HEK293 (cell line): ENCODE results near the gene SLC4A1AP.

Experiments used
- GLIS1 ChIP-seq: fragments of 450-650 bp; formaldehyde crosslinking; IDR thresholded peaks from 2 replicates; pipeline ENCODE4 v1.5.1; 2016; ENCODE audit warnings: missing biosample characterization, missing genetic modification characterization
- IKZF3 ChIP-seq: fragments of 450-650 bp; IDR thresholded peaks from 2 replicates; pipeline ENCODE4 v1.5.0; 2018; ENCODE audit warnings: missing biosample characterization, mild to moderate bottlenecking, missing genetic modification characterization, moderate library complexity
- KLF7 ChIP-seq: fragments of 450-650 bp; formaldehyde crosslinking; IDR thresholded peaks from 2 replicates; pipeline ENCODE4 v1.5.1; 2016; ENCODE audit warnings: missing biosample characterization, missing genetic modification characterization, borderline replicate concordance
- KLF8 ChIP-seq: fragments of 450-650 bp; formaldehyde crosslinking; IDR thresholded peaks from 2 replicates; pipeline ENCODE4 v1.5.1; 2016; ENCODE audit warnings: missing biosample characterization, missing genetic modification characterization
- REPIN1 ChIP-seq: fragments of 450-650 bp; formaldehyde crosslinking; IDR thresholded peaks from 2 replicates; pipeline ENCODE4 v1.5.1; 2017; ENCODE audit warnings: missing biosample characterization, missing genetic modification characterization, low read depth
- WT1 ChIP-seq: fragments of 450-650 bp; formaldehyde crosslinking; IDR thresholded peaks from 2 replicates; pipeline ENCODE4 v1.5.1; 2016; ENCODE audit warnings: missing biosample characterization, missing genetic modification characterization
- YY2 ChIP-seq: fragments of 450-650 bp; formaldehyde crosslinking; IDR thresholded peaks from 2 replicates; pipeline ENCODE4 v1.5.1; 2016; ENCODE audit warnings: missing biosample characterization, missing genetic modification characterization
- ZNF155 ChIP-seq: fragments of 450-650 bp; formaldehyde crosslinking; IDR thresholded peaks from 2 replicates; pipeline ENCODE4 v1.5.1; 2016; ENCODE audit warnings: missing biosample characterization, missing genetic modification characterization
- ZNF211 ChIP-seq: fragments of 450-650 bp; formaldehyde crosslinking; IDR thresholded peaks from 2 replicates; pipeline ENCODE4 v1.5.1; 2016; ENCODE audit warnings: low read depth, missing biosample characterization, missing genetic modification characterization
- ZNF302 ChIP-seq: fragments of 450-650 bp; formaldehyde crosslinking; IDR thresholded peaks from 2 replicates; pipeline ENCODE4 v1.5.1; 2016; ENCODE audit warnings: missing biosample characterization, missing genetic modification characterization, low read depth
- ZNF341 ChIP-seq: fragments of 450-650 bp; formaldehyde crosslinking; IDR thresholded peaks from 2 replicates; pipeline ENCODE4; 2016; ENCODE audit warnings: low read depth, missing biosample characterization, missing genetic modification characterization
- ZNF366 ChIP-seq: fragments of 450-650 bp; formaldehyde crosslinking; conservative IDR thresholded peaks from 2 replicates; pipeline ENCODE4 v1.5.1; 2016; ENCODE audit warnings: missing biosample characterization, missing genetic modification characterization
- ZNF48 ChIP-seq: fragments of 450-650 bp; formaldehyde crosslinking; IDR thresholded peaks from 2 replicates; pipeline ENCODE4 v1.5.1; 2016; ENCODE audit warnings: missing biosample characterization, missing genetic modification characterization
- ZNF843 ChIP-seq: fragments of 450-650 bp; formaldehyde crosslinking; IDR thresholded peaks from 2 replicates; pipeline ENCODE4 v1.5.1; 2016; ENCODE audit warnings: missing biosample characterization, missing genetic modification characterization
- TF ChIP-seq, protein P1 (sequence below): IDR thresholded peaks from 2 replicates; pipeline ENCODE4 v1.6.1; 2011; ENCODE audit warnings: mild to moderate bottlenecking, low read depth, low read length, borderline replicate concordance
- TF ChIP-seq, protein P2 (sequence below): fragments of 450-650 bp; formaldehyde crosslinking; IDR thresholded peaks from 2 replicates; pipeline ENCODE4 v1.5.1; 2016; ENCODE audit warnings: missing biosample characterization, missing genetic modification characterization
- TF ChIP-seq, protein P3 (sequence below): fragments of 450-650 bp; IDR thresholded peaks from 2 replicates; pipeline ENCODE4 v1.5.1; 2018; ENCODE audit warnings: missing biosample characterization, missing genetic modification characterization
- TF ChIP-seq, protein P4 (sequence below): fragments of 450-650 bp; formaldehyde crosslinking; IDR thresholded peaks from 2 replicates; pipeline ENCODE4 v1.5.1; 2016; ENCODE audit warnings: missing biosample characterization, missing genetic modification characterization, low read depth
- TF ChIP-seq, protein P5 (sequence below): fragments of 450-650 bp; formaldehyde crosslinking; IDR thresholded peaks from 2 replicates; pipeline ENCODE4 v1.5.1; 2016; ENCODE audit warnings: missing biosample characterization, missing genetic modification characterization
- TF ChIP-seq, protein P6 (sequence below): fragments of 450-650 bp; formaldehyde crosslinking; IDR thresholded peaks from 2 replicates; pipeline ENCODE4 v1.5.1; 2016; ENCODE audit warnings: missing biosample characterization, missing genetic modification characterization
- TF ChIP-seq, protein P7 (sequence below): fragments of 450-650 bp; formaldehyde crosslinking; IDR thresholded peaks from 2 replicates; pipeline ENCODE4 v1.5.1; 2016; ENCODE audit warnings: missing biosample characterization, missing genetic modification characterization

SLC4A1AP gene

DNA sequence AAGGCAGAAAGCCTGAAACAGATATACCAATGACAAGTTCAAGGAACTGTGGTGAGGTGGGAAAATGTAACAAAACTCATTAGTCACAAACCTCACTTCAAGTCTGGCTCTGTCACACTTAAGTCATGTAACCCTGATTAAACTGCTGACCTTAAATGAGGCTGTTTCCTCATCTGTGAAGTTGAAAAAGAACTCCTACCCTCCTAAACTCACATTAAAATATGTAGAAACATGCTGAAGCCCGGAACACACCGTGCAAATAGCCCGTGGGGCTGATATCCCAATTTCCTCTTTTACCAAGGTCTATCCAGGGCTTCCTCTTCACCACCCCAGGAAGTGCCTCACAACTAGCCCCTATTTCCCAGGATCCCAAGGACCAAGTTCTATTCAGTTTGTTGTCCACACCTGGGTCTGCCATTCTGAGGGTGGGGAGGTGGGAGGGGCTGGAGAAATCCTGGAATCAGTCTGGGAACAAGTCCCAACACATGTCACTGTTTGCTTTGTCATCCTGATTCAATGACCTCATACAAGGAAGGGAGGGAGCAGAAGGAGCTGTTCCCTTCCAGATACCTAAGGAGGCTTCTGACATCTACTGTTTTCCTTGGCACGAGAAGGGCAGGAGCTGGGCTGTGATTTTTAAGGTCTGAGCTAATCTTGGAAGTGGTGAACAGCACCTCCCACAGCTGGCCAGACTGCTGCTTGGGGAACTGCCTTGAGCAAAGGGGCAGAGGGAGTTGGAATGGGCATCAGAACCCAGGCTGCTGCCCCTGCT is 42.3 kb downstream of the SLC4A1AP start (continued):
- TF ChIP-seq, protein P1, sequence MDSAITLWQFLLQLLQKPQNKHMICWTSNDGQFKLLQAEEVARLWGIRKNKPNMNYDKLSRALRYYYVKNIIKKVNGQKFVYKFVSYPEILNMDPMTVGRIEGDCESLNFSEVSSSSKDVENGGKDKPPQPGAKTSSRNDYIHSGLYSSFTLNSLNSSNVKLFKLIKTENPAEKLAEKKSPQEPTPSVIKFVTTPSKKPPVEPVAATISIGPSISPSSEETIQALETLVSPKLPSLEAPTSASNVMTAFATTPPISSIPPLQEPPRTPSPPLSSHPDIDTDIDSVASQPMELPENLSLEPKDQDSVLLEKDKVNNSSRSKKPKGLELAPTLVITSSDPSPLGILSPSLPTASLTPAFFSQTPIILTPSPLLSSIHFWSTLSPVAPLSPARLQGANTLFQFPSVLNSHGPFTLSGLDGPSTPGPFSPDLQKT: no peak
- TF ChIP-seq ZNF48 (tag by site-specific recombination): no peak
- no peak for TF ChIP-seq ZNF302 (tag by site-specific recombination)
- no peak for TF ChIP-seq REPIN1 (tag by site-specific recombination)
- TF ChIP-seq, protein P2, sequence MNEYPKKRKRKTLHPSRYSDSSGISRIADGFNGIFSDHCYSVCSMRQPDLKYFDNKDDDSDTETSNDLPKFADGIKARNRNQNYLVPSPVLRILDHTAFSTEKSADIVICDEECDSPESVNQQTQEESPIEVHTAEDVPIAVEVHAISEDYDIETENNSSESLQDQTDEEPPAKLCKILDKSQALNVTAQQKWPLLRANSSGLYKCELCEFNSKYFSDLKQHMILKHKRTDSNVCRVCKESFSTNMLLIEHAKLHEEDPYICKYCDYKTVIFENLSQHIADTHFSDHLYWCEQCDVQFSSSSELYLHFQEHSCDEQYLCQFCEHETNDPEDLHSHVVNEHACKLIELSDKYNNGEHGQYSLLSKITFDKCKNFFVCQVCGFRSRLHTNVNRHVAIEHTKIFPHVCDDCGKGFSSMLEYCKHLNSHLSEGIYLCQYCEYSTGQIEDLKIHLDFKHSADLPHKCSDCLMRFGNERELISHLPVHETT: peak; percentile 67; the same call in 1 of the 2 replicates
- TF ChIP-seq IKZF3 (tag by site-specific recombination): peak; percentile 77
- TF ChIP-seq ZNF211 (tag by site-specific recombination): no peak
- 0 out of 2 replicates have a peak, but pooled peaks have one; percentile 21 for TF ChIP-seq KLF7
- TF ChIP-seq, protein P3, sequence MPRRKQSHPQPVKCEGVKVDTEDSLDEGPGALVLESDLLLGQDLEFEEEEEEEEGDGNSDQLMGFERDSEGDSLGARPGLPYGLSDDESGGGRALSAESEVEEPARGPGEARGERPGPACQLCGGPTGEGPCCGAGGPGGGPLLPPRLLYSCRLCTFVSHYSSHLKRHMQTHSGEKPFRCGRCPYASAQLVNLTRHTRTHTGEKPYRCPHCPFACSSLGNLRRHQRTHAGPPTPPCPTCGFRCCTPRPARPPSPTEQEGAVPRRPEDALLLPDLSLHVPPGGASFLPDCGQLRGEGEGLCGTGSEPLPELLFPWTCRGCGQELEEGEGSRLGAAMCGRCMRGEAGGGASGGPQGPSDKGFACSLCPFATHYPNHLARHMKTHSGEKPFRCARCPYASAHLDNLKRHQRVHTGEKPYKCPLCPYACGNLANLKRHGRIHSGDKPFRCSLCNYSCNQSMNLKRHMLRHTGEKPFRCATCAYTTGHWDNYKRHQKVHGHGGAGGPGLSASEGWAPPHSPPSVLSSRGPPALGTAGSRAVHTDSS (tag by site-specific recombination): no peak
- no peak for TF ChIP-seq ZNF155 (tag by site-specific recombination)
- TF ChIP-seq KLF8 (tag by site-specific recombination): peak; percentile 67; the same call in 1 of the 2 replicates
- TF ChIP-seq, protein P4, sequence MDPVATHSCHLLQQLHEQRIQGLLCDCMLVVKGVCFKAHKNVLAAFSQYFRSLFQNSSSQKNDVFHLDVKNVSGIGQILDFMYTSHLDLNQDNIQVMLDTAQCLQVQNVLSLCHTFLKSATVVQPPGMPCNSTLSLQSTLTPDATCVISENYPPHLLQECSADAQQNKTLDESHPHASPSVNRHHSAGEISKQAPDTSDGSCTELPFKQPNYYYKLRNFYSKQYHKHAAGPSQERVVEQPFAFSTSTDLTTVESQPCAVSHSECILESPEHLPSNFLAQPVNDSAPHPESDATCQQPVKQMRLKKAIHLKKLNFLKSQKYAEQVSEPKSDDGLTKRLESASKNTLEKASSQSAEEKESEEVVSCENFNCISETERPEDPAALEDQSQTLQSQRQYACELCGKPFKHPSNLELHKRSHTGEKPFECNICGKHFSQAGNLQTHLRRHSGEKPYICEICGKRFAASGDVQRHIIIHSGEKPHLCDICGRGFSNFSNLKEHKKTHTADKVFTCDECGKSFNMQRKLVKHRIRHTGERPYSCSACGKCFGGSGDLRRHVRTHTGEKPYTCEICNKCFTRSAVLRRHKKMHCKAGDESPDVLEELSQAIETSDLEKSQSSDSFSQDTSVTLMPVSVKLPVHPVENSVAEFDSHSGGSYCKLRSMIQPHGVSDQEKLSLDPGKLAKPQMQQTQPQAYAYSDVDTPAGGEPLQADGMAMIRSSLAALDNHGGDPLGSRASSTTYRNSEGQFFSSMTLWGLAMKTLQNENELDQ: no peak
- TF ChIP-seq, protein P5, sequence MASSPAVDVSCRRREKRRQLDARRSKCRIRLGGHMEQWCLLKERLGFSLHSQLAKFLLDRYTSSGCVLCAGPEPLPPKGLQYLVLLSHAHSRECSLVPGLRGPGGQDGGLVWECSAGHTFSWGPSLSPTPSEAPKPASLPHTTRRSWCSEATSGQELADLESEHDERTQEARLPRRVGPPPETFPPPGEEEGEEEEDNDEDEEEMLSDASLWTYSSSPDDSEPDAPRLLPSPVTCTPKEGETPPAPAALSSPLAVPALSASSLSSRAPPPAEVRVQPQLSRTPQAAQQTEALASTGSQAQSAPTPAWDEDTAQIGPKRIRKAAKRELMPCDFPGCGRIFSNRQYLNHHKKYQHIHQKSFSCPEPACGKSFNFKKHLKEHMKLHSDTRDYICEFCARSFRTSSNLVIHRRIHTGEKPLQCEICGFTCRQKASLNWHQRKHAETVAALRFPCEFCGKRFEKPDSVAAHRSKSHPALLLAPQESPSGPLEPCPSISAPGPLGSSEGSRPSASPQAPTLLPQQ (tag by site-specific recombination): peak; percentile 62; the same call in 1 of the 2 replicates
- TF ChIP-seq YY2: no peak
- peak; percentile 88 for TF ChIP-seq WT1
- peak; percentile 98 for TF ChIP-seq ZNF366 (tag by site-specific recombination)
- TF ChIP-seq ZNF341: peak; percentile 94
- TF ChIP-seq, protein P6, sequence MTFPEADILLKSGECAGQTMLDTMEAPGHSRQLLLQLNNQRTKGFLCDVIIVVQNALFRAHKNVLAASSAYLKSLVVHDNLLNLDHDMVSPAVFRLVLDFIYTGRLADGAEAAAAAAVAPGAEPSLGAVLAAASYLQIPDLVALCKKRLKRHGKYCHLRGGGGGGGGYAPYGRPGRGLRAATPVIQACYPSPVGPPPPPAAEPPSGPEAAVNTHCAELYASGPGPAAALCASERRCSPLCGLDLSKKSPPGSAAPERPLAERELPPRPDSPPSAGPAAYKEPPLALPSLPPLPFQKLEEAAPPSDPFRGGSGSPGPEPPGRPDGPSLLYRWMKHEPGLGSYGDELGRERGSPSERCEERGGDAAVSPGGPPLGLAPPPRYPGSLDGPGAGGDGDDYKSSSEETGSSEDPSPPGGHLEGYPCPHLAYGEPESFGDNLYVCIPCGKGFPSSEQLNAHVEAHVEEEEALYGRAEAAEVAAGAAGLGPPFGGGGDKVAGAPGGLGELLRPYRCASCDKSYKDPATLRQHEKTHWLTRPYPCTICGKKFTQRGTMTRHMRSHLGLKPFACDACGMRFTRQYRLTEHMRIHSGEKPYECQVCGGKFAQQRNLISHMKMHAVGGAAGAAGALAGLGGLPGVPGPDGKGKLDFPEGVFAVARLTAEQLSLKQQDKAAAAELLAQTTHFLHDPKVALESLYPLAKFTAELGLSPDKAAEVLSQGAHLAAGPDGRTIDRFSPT: peak; percentile 46; the same call in 1 of the 2 replicates
- TF ChIP-seq ZNF843 (tag by site-specific recombination): peak; percentile 83
- TF ChIP-seq, protein P7, sequence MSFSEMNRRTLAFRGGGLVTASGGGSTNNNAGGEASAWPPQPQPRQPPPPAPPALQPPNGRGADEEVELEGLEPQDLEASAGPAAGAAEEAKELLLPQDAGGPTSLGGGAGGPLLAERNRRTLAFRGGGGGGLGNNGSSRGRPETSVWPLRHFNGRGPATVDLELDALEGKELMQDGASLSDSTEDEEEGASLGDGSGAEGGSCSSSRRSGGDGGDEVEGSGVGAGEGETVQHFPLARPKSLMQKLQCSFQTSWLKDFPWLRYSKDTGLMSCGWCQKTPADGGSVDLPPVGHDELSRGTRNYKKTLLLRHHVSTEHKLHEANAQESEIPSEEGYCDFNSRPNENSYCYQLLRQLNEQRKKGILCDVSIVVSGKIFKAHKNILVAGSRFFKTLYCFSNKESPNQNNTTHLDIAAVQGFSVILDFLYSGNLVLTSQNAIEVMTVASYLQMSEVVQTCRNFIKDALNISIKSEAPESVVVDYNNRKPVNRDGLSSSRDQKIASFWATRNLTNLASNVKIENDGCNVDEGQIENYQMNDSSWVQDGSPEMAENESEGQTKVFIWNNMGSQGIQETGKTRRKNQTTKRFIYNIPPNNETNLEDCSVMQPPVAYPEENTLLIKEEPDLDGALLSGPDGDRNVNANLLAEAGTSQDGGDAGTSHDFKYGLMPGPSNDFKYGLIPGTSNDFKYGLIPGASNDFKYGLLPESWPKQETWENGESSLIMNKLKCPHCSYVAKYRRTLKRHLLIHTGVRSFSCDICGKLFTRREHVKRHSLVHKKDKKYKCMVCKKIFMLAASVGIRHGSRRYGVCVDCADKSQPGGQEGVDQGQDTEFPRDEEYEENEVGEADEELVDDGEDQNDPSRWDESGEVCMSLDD (tag by site-specific recombination): no peak
- TF ChIP-seq GLIS1 (tag by site-specific recombination): peak; percentile 63
